ENCODE data around the gene KLHL6. TPM values are rescaled to one million over a fixed set of nuclear protein-coding genes. Genes with fewer than 3 reads are reported as not detected.
A peak's percentile ranks its signal among the peaks of the same experiment; 100 is the strongest.

KLHL6 gene
- total and polyA plus RNA-seq, 12 donors, result 0.47 to 5.1 (median 0.89) TPM

GRCh38 chr3:183493296-183494045, 62.0 kb downstream of the KLHL6 start:
- H3K36me3 ChIP-seq, result peaks cover 0 to 56% (median 0%) of the 10 kb centered on the region in 9 donors
- WGBS, 2 donors, result 89% methylated on average over 4 of the region's 4 CpGs
- peaks cover 0 to 19% (median 12%) of the 10 kb centered on the region in 9 donors for H3K4me1 ChIP-seq
- H3K4me3 ChIP-seq, result no peak overlapping the region
- DNase-seq (no peak), ATAC-seq (no peak)
- H3K27me3 ChIP-seq, result no peaks in the 10 kb centered on the region
- intact Hi-C loops (cut with DNase I), result loop anchor here in 1 of 10 donors (10.0 kb wide), 1 partner anchor 271 kb away; no protein-coding TSS in a partner anchor
- peaks cover 0 to 10% (median 0%) of the 10 kb centered on the region in 11 donors for H3K9me3 ChIP-seq
- H3K27ac ChIP-seq, result no peak overlapping the region
- TF ChIP-seq CTCF (IDR thresholded peaks at IDR 0.05), result no peak

- TF ChIP-seq CTCF (IDR thresholded peaks at IDR 0.05), result no peak
- peaks cover 0 to 10% (median 0%) of the 10 kb centered on the region in 11 donors for H3K9me3 ChIP-seq
- DNase-seq (no peak), ATAC-seq (no peak)
- H3K4me3 ChIP-seq, result no peak overlapping the region
- intact Hi-C loops (cut with DNase I), result loop anchor here in 1 of 10 donors (10.0 kb wide), 1 partner anchor 272 kb away; no protein-coding TSS in a partner anchor
- no peak overlapping the region for H3K27ac ChIP-seq
- peaks cover 0 to 51% (median 0%) of the 10 kb centered on the region in 9 donors for H3K36me3 ChIP-seq
- no peaks in the 10 kb centered on the region for H3K27me3 ChIP-seq
- 82 to 87% methylated on average over 4 of the region's 4 CpGs for WGBS, 2 donors
- H3K4me1 ChIP-seq, result peaks cover 0 to 19% (median 12%) of the 10 kb centered on the region in 9 donors
Measured at GRCh38 chr3:183492849-183493179, 62.7 kb downstream of the KLHL6 start.

GRCh38 chr3:183491923-183492848, 63.3 kb downstream of the KLHL6 start:
- Histone ChIP-seq H3K4me1 (peaks cover 0 to 19% (median 12%) of the 10 kb centered on the region in 9 donors), H3K27ac (no peak overlapping the region), H3K27me3 (no peaks in the 10 kb centered on the region), H3K4me3 (no peak overlapping the region), H3K9me3 (peaks cover 0 to 10% (median 0%) of the 10 kb centered on the region in 11 donors), H3K36me3 (peaks cover 0 to 45% (median 0%) of the 10 kb centered on the region in 9 donors)
- WGBS, 2 donors, result 93 to 96% methylated on average over 45 of the region's 45 CpGs
- TF ChIP-seq CTCF (IDR thresholded peaks at IDR 0.05), result no peak
- ATAC-seq (peak in 2 of 8 donors; percentile 27 to 41), DNase-seq (no peak)
- intact Hi-C loops (cut with DNase I), result loop anchor here in 1 of 10 donors (10.0 kb wide), 1 partner anchor 273 kb away; no protein-coding TSS in a partner anchor
